Stimulated activated naive B cell treated with anti-CD40 and anti-IgM and Interleukin-4, amounts not matched to agents 10 μg/mL and 1 μg/mL and 100 μg/mL, for 72 hours (primary cell): ENCODE data around the gene LTB4R2.
A peak's percentile ranks its signal among the peaks of the same experiment; 100 is the strongest.
"Not testable (repeated sequence)": the region's sequence is repeated elsewhere in the genome, so short reads cannot be mapped to it uniquely, and the experiment has no call there.

Experiments used
- ATAC-seq, 2 donors: fragments of 150-1000 bp; cut with Tn5 transposase; replicated peaks; 2 replicates each; pipeline ENCODE4 v1.10.0; 2021; ENCODE audit warnings: moderate library complexity in 1 of 2
- DNase-seq: peaks from one replicate; pipeline ENCODE4 v3.0.0; 2021
- H3K27ac Mint-ChIP-seq: one replicate; pipeline ENCODE4 v1.8.0; 2022; ENCODE audit warnings: mild to moderate bottlenecking, mixed read lengths
- H3K27me3 Mint-ChIP-seq, 2 donors: one replicate each; pipeline ENCODE4 v1.8.0; 2022; ENCODE audit warnings: mixed read lengths in 2 of 2
- H3K36me3 Mint-ChIP-seq, 2 donors: one replicate each; pipeline ENCODE4 v1.8.0; 2022; ENCODE audit warnings: mixed read lengths in 2 of 2, mild to moderate bottlenecking in 1 of 2
- H3K4me1 Mint-ChIP-seq, 2 donors: one replicate each; pipeline ENCODE4 v1.8.0; 2022; ENCODE audit warnings: mixed read lengths in 2 of 2, mild to moderate bottlenecking in 1 of 2
- H3K4me3 Mint-ChIP-seq, 2 donors: one replicate each; pipeline ENCODE4 v1.8.0; 2022; ENCODE audit warnings: mild to moderate bottlenecking in 2 of 2, mixed read lengths in 2 of 2, moderate library complexity in 1 of 2
- H3K9me3 Mint-ChIP-seq, 2 donors: one replicate each; pipeline ENCODE4 v1.8.0; 2022; ENCODE audit warnings: mixed read lengths in 2 of 2, mild to moderate bottlenecking in 1 of 2

The LTB4R2 gene

DNA sequence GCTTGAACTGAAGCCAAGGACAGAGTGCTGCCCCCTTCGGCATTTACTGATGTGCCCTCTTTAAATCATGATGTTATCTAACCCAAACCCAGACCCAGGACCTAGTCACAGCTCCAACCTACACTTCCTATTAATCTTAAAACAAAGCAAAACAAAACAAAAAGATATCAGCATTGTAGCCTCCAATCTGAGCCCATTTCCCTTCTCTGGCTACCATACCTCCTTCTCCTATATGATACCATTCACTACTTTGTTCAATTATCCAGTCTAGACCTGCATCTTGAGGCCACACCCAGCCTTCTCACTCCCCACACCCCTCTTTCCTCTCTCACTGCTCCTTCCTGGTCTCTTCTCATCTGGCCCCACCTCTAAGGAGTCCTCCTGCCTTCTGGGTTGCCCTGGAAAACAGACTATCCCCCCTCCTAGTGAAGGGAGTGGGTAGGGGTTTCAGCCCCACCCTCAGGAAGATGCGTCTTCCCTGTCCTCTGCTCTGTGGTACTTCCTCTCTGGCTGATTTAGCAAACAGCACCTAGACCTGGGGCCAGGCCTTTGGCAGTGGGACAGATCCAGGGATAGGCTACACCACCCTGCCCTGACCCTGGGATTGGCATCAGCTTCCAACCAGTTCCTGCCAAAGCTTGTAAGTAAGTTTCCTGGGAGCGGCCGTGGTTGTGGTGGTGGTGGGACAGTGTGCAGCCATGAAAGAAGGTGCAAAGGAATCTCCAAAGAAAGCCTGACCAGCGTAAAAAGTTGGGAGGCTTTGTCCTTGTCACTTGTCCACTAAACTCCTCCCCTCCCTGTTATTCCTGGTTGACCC lies 4.6 kb downstream of the LTB4R2 start:
- DNase-seq (no peak), ATAC-seq (no peak)
- Mint-ChIP-seq H3K36me3 (peaks cover 9 to 28% of the 10 kb centered on the region in 2 donors), H3K4me3 (peak overlapping the region in 1 of 2 donors; percentile 9), H3K27ac (peak overlapping the region; percentile 15), H3K9me3 (no peaks in the 10 kb centered on the region), H3K4me1 (peaks cover 47 to 60% of the 10 kb centered on the region in 2 donors), H3K27me3 (peaks cover 5% of the 10 kb centered on the region in 2 donors)

- peaks cover 5 to 23% of the 10 kb centered on the region in 2 donors for H3K36me3 Mint-ChIP-seq
- DNase-seq (no peak), ATAC-seq (no peak)
- H3K4me1 Mint-ChIP-seq: peaks cover 41 to 53% of the 10 kb centered on the region in 2 donors
- no peak overlapping the region for H3K27ac Mint-ChIP-seq
- H3K9me3 Mint-ChIP-seq: no peaks in the 10 kb centered on the region
- H3K4me3 Mint-ChIP-seq: no peak overlapping the region
- peaks cover 10 to 12% of the 10 kb centered on the region in 2 donors for H3K27me3 Mint-ChIP-seq
These were observed 5.4 kb downstream of the LTB4R2 start for GRCh38 chr14:24315243-24315806.

- H3K27ac Mint-ChIP-seq: no peak overlapping the region
- peaks cover 12 to 17% of the 10 kb centered on the region in 2 donors for H3K27me3 Mint-ChIP-seq
- ATAC-seq (no peak), DNase-seq (no peak)
- H3K9me3 Mint-ChIP-seq: no peaks in the 10 kb centered on the region
- peaks cover 5 to 23% of the 10 kb centered on the region in 2 donors for H3K36me3 Mint-ChIP-seq
- H3K4me1 Mint-ChIP-seq: peaks cover 39 to 46% of the 10 kb centered on the region in 2 donors
- no peak overlapping the region for H3K4me3 Mint-ChIP-seq
These were observed 6.1 kb downstream of the LTB4R2 start for GRCh38 chr14:24315807-24316596.

GRCh38 chr14:24316597-24316950 lies 6.6 kb downstream of the LTB4R2 start:
- ATAC-seq (no peak), DNase-seq (no peak)
- Mint-ChIP-seq H3K4me3 (no peak overlapping the region), H3K9me3 (no peaks in the 10 kb centered on the region), H3K36me3 (peaks cover 5 to 23% of the 10 kb centered on the region in 2 donors), H3K4me1 (peaks cover 35 to 40% of the 10 kb centered on the region in 2 donors), H3K27ac (no peak overlapping the region), H3K27me3 (peaks cover 12 to 17% of the 10 kb centered on the region in 2 donors)

DNA sequence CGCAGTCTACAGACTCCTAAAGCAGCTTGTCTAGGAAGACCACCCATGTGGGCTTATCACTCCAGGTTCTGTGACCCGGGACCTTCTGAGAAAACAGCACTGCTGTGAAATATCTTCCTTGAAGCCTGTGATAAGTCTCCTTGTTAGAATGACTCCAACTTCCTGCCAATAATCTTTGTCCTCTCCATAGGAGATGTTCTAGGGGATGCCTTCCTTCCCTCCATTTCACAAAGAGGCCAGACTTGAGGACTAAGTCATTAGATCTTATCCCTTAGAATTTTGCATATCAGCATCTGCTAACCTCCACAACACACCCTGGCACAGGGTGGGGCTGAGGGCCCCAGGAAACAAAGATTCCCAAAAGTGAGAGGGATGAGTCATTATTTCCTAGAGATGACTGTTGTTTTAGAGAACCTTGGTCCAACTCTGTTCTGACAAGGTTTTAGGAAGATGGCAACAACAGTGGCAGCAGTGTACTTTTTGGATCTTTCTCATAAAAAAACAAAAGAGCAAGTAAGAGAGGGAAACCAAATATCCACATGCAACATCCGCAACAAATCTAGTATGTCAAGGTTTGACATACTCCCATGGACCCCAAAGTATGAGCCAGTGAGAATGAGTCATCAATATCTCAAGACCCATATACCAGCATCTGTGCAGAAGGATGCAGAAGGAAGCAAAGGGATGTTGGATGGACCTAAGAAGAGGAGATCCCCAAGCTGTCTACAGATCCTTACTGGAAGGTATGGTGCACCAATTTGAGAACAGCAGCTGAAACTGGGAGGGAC lies 7.4 kb downstream of the LTB4R2 start:
- no peak overlapping the region for H3K4me3 Mint-ChIP-seq
- no peak overlapping the region for H3K27ac Mint-ChIP-seq
- DNase-seq: no peak
- H3K4me1 Mint-ChIP-seq: peaks cover 28 to 33% of the 10 kb centered on the region in 2 donors
- ATAC-seq: no peak
- H3K9me3 Mint-ChIP-seq: no peaks in the 10 kb centered on the region
- peaks cover 15 to 21% of the 10 kb centered on the region in 2 donors for H3K27me3 Mint-ChIP-seq
- H3K36me3 Mint-ChIP-seq: peaks cover 5 to 19% of the 10 kb centered on the region in 2 donors

GRCh38 chr14:24321212-24321975 lies 11.5 kb downstream of the LTB4R2 start:
- H3K9me3 Mint-ChIP-seq: no peaks in the 10 kb centered on the region
- H3K27ac Mint-ChIP-seq: no peak overlapping the region
- H3K27me3 Mint-ChIP-seq: peaks cover 22 to 28% of the 10 kb centered on the region in 2 donors
- peaks cover 4 to 6% of the 10 kb centered on the region in 2 donors for H3K4me1 Mint-ChIP-seq
- DNase-seq: no peak
- no peak overlapping the region for H3K4me3 Mint-ChIP-seq
- no peak for ATAC-seq
- H3K36me3 Mint-ChIP-seq: no peaks in the 10 kb centered on the region

DNA sequence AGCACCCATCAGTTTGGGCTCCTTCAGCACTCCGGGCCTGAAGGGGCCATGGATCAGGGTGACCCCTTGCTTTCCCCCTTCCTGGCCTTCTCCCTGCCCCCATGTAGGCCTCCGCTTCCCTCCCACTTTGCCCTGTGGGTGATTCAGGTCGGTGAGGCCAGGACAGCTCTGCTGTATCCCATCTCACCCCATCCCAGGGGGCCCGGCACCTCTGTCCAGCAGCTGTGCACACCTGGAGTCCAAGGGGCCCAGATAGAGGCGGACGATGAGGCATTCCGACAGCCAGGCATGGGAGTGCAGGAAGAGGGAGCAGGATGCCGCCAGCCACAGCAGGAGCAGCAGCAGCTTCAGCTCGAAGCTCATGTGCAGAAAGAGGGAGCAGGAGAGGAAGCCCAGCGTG lies 12.7 kb downstream of the LTB4R2 start:
- no peak for ATAC-seq
- Mint-ChIP-seq H3K27ac (no peak overlapping the region), H3K27me3 (peaks cover 22 to 28% of the 10 kb centered on the region in 2 donors), H3K36me3 (no peaks in the 10 kb centered on the region), H3K9me3 (no peaks in the 10 kb centered on the region), H3K4me1 (no peaks in the 10 kb centered on the region), H3K4me3 (no peak overlapping the region)
- DNase-seq: no peak

DNA sequence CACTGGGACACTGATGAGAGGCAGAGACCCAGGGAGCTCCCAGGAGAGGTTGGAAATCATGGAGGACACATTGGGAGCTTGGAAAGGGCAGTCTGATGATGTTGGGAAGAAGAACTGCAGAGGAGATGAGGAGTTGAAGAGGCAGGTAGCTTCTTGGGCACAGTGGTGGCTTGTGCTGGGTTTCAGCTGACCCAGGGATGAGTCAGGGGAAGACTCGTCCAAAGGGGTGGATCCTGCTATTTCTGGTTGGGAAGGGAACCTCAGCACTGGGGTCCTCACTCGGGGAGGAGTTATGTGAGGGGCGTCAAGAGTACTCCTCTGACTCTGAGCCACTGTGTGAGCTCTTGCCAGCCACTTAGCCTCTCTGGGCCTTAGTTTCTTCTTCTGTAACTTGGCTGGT lies 13.4 kb downstream of the LTB4R2 start:
- no peak overlapping the region for H3K4me3 Mint-ChIP-seq
- peaks cover 22 to 28% of the 10 kb centered on the region in 2 donors for H3K27me3 Mint-ChIP-seq
- no peaks in the 10 kb centered on the region for H3K36me3 Mint-ChIP-seq
- DNase-seq (no peak), ATAC-seq (no peak)
- H3K4me1 Mint-ChIP-seq: peaks cover 0 to 1% of the 10 kb centered on the region in 2 donors
- H3K9me3 Mint-ChIP-seq: no peaks in the 10 kb centered on the region
- no peak overlapping the region for H3K27ac Mint-ChIP-seq

DNA sequence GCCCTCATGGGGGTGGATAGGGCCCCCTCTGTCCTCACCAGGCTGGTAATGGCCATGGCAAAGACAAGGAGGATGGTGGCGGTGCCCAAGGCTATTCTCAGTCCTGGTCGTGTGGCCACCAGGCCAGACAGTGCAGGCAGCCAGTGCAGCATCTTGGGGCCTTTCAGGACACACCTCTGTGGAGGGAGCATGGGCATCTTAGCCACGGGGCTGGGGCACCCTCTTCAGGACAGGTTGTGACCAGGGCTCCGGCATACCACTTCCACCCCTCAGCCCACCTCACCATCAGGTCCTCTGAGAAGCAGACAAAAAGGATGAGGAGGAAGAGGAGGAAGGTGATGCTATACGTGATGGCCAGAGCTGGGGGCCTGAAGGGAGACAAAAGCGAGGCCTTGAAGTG lies 14.1 kb downstream of the LTB4R2 start:
- H3K4me1 Mint-ChIP-seq: peaks cover 0 to 1% of the 10 kb centered on the region in 2 donors
- DNase-seq (no peak), ATAC-seq (peak in 1 of 2 donors; percentile 23)
- H3K27ac Mint-ChIP-seq: no peak overlapping the region
- no peak overlapping the region for H3K4me3 Mint-ChIP-seq
- H3K36me3 Mint-ChIP-seq: no peaks in the 10 kb centered on the region
- peaks cover 22 to 28% of the 10 kb centered on the region in 2 donors for H3K27me3 Mint-ChIP-seq
- no peaks in the 10 kb centered on the region for H3K9me3 Mint-ChIP-seq

DNA sequence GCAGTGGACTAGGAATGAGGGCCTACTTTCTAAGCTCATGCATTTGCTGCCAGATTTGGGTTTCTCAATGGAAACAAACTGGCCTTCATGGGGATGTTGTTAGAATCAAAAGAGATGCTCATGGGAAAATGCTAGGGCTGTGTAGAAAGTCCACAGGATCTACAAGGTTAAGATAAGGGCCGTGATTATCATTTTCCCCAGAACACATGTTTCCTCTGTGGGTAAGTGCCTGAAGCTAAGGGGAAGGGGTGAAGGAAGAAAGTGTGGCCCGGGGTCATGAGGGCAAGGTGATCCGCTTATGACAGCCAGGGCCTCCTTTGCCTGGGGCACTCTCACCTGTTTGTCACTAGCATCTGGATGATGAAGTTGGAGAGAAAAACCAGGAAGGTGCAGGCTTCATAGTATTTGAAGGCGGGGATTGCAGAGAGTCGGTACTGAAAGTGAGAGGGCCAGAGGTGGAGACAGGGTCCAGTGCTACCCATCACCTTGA lies 15.1 kb downstream of the LTB4R2 start:
- peaks cover 13 to 20% of the 10 kb centered on the region in 2 donors for H3K27me3 Mint-ChIP-seq
- ATAC-seq (no peak), DNase-seq (no peak)
- no peaks in the 10 kb centered on the region for H3K9me3 Mint-ChIP-seq
- no peak overlapping the region for H3K4me3 Mint-ChIP-seq
- H3K36me3 Mint-ChIP-seq: no peaks in the 10 kb centered on the region
- H3K4me1 Mint-ChIP-seq: peaks cover 0 to 2% of the 10 kb centered on the region in 2 donors
- no peak overlapping the region for H3K27ac Mint-ChIP-seq

GRCh38 chr14:24325963-24326362 lies 16.0 kb downstream of the LTB4R2 start:
- no peak for DNase-seq
- Mint-ChIP-seq H3K9me3 (no peaks in the 10 kb centered on the region), H3K36me3 (no peaks in the 10 kb centered on the region), H3K4me1 (peaks cover 0 to 3% of the 10 kb centered on the region in 2 donors), H3K4me3 (no peak overlapping the region), H3K27ac (no peak overlapping the region), H3K27me3 (peaks cover 9 to 16% of the 10 kb centered on the region in 2 donors)
- ATAC-seq: no peak

DNA sequence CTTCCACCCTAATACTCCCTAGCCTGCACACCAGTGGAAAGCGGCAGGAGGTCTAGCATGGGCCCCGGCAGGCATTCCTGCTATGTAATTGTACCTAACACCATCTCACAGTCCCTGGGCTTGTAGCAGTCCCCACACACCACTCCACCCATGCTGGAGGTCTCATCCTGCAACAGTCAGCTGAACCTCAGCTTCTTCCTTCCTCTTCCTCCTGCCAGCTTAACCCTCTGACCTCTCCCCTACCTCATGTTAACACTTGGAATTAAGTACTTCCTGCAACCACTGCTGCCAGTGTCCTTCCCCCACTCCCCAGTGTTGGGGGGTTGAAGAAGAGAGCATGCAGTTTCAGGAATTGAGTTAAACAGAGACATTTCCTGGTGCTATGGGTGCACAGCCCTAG lies 17.4 kb downstream of the LTB4R2 start:
- no peak overlapping the region for H3K4me3 Mint-ChIP-seq
- H3K9me3 Mint-ChIP-seq: no peaks in the 10 kb centered on the region
- no peak overlapping the region for H3K27ac Mint-ChIP-seq
- H3K36me3 Mint-ChIP-seq: no peaks in the 10 kb centered on the region
- no peak for ATAC-seq
- peaks cover 13 to 15% of the 10 kb centered on the region in 2 donors for H3K27me3 Mint-ChIP-seq
- DNase-seq: no peak
- H3K4me1 Mint-ChIP-seq: peaks cover 6 to 8% of the 10 kb centered on the region in 2 donors

- H3K4me3 Mint-ChIP-seq, H3K9me3 Mint-ChIP-seq, H3K36me3 Mint-ChIP-seq, DNase-seq, H3K27ac Mint-ChIP-seq, ATAC-seq: not testable (repeated sequence)
- H3K27me3 Mint-ChIP-seq: peaks cover 12 to 16% of the 10 kb centered on the region in 2 donors
- peaks cover 10 to 14% of the 10 kb centered on the region in 2 donors for H3K4me1 Mint-ChIP-seq
These were observed 18.0 kb downstream of the LTB4R2 start for GRCh38 chr14:24327914-24328313.
